HFFc6 (cell line): ENCODE data around the gene C3orf62. TPM values are rescaled to one million over a fixed set of nuclear protein-coding genes. Genes with fewer than 3 reads are reported as not detected.
"Not testable (repeated sequence)": the region's sequence is repeated elsewhere in the genome, so short reads cannot be mapped to it uniquely, and the experiment has no call there.

Source experiments
- DNase-seq: peaks from one replicate; pipeline ENCODE4 v3.0.0-alpha.2; 2018
- H3K27ac Mint-ChIP-seq: 2 replicates; pipeline ENCODE4 v1.8.0; 2020; ENCODE audit warnings: mild to moderate bottlenecking, mixed read lengths
- H3K27me3 Mint-ChIP-seq: 2 replicates; pipeline ENCODE4 v1.8.0; 2021; ENCODE audit warnings: mild to moderate bottlenecking, moderate library complexity, mixed read lengths; ENCODE audit not compliant: insufficient read depth
- H3K36me3 Mint-ChIP-seq: 2 replicates; pipeline ENCODE4 v1.8.0; 2021; ENCODE audit warnings: low read depth, mixed read lengths
- H3K4me1 Mint-ChIP-seq: 2 replicates; pipeline ENCODE4 v1.8.0; 2020; ENCODE audit warnings: low read depth, mixed read lengths
- H3K4me3 Mint-ChIP-seq: 2 replicates; pipeline ENCODE4 v1.8.0; 2020; ENCODE audit warnings: mild to moderate bottlenecking, moderate library complexity, mixed read lengths
- H3K9me3 Mint-ChIP-seq: 2 replicates; pipeline ENCODE4 v1.8.0; 2020; ENCODE audit warnings: mild to moderate bottlenecking, mixed read lengths
- CTCF ChIP-seq: fragments of 200-600 bp; sonication (generic); IDR thresholded peaks from 2 replicates; pipeline ENCODE4 v1.5.0; 2021; ENCODE audit warnings: antibody characterized with exemption, mild to moderate bottlenecking
- microRNA-seq: library from miRNA; unstranded; fragments of <30 nt; microRNA quantifications from one replicate; pipeline ENCODE4, GENCODE V29; 2019
- total RNA-seq, 6 experiments: library from RNA; stranded (reverse); fragmentation: NEBNext Ultra II Directional; extraction: Animal tissue kit (Norgen Biotek cat#: 25700); gene quantifications; 2 replicates in 1 of 6; 3 replicates in 5 of 6; pipeline ENCODE4 v1.2.3, GENCODE V29; 2021

C3orf62 gene
- total RNA-seq, 6 experiments from 2014 or later: 2.4 to 3.5 (median 2.9) TPM

GRCh38 chr3:49222002-49222401, 55.0 kb downstream of the C3orf62 start:
- no peak for TF ChIP-seq CTCF
- Mint-ChIP-seq H3K27ac (no peak overlapping the region), H3K9me3 (peaks cover 7% of the 10 kb centered on the region), H3K36me3 (no peaks in the 10 kb centered on the region), H3K4me3 (no peak overlapping the region), H3K4me1 (peaks cover 10% of the 10 kb centered on the region), H3K27me3 (peaks cover 15% of the 10 kb centered on the region)
- no peak for DNase-seq

- H3K4me3 Mint-ChIP-seq, H3K27me3 Mint-ChIP-seq, H3K36me3 Mint-ChIP-seq, H3K27ac Mint-ChIP-seq, H3K9me3 Mint-ChIP-seq, DNase-seq: not testable (repeated sequence)
- H3K4me1 Mint-ChIP-seq: peaks cover 10% of the 10 kb centered on the region
Measured at GRCh38 chr3:49220985-49221563, 56.0 kb downstream of the C3orf62 start.

GRCh38 chr3:49219132-49219531, 57.9 kb downstream of the C3orf62 start:
- Mint-ChIP-seq H3K36me3 (peaks cover under 1% of the 10 kb centered on the region; the same call in 1 of the 2 replicates), H3K27me3 (peaks cover 10% of the 10 kb centered on the region), H3K27ac (no peak overlapping the region), H3K4me3 (no peak overlapping the region), H3K9me3 (no peaks in the 10 kb centered on the region; the same call in 1 of the 2 replicates), H3K4me1 (peaks cover 10% of the 10 kb centered on the region)
- DNase-seq: no peak
- TF ChIP-seq CTCF: no peak

Small RNA genes within 50 kb of the gene (microRNA-seq; reads per million reads assigned to microRNA genes)
- not detected for gene MIR4271

Other genes with a start within 250 kb of the C3orf62 start
- 100 to 1,000 TPM; 195 to 228 (median 202) TPM for gene IMPDH2, start 247.8 kb downstream of the C3orf62 start, total RNA-seq
- 100 to 1,000 TPM in 2 of 6 experiments, 10 to 100 TPM in 4; 88.7 to 106 (median 94.6) TPM for gene QRICH1, start 183.2 kb downstream of the C3orf62 start, total RNA-seq
- 100 to 1,000 TPM; 183 to 263 (median 237) TPM for gene QARS1, start 172.5 kb downstream of the C3orf62 start, total RNA-seq
- gene USP19, start 156.4 kb downstream of the C3orf62 start, total RNA-seq: 10 to 100 TPM; 35.2 to 49.2 (median 42.6) TPM
- 100 to 1,000 TPM; 432 to 518 (median 449) TPM for gene LAMB2, start 144.2 kb downstream of the C3orf62 start, total RNA-seq
- gene CCDC71, start 110.9 kb downstream of the C3orf62 start, total RNA-seq: 10 to 100 TPM; 20.0 to 23.7 (median 21.9) TPM
- 10 to 100 TPM; 16.7 to 22.0 (median 19.6) TPM for gene KLHDC8B, start 105.6 kb downstream of the C3orf62 start, total RNA-seq
- gene USP4, start 62.8 kb upstream of the C3orf62 start, total RNA-seq: 10 to 100 TPM; 41.4 to 48.3 (median 44.8) TPM
- 100 to 1,000 TPM; 359 to 607 (median 548) TPM for gene GPX1, start 81.1 kb upstream of the C3orf62 start, total RNA-seq
- gene RHOA, start 134.7 kb upstream of the C3orf62 start, total RNA-seq: 100 to 1,000 TPM; 703 to 739 (median 716) TPM
- 10 to 100 TPM; 45.5 to 58.7 (median 49.9) TPM for gene TCTA, start 135.2 kb upstream of the C3orf62 start, total RNA-seq
- gene AMT, start 145.2 kb upstream of the C3orf62 start, total RNA-seq: 1 to 10 TPM in 5 of 6 experiments, under 1 TPM in 1; 0.78 to 3.2 (median 1.2) TPM
- 10 to 100 TPM; 10.3 to 15.8 (median 13.2) TPM for gene NICN1, start 152.1 kb upstream of the C3orf62 start, total RNA-seq
- 100 to 1,000 TPM; 101 to 121 (median 106) TPM for gene DAG1, start 193.0 kb upstream of the C3orf62 start, total RNA-seq